TTC549 (cell line): ENCODE results near the gene POLR2C.
"Not testable (repeated sequence)": the region's sequence is repeated elsewhere in the genome, so short reads cannot be mapped to it uniquely, and the experiment has no call there.

Experiments used
- FAIRE-seq: peaks from 2 replicates; lab custom pipeline; 2012; peaks lifted over from hg19 to GRCh38; lab: Jason Lieb, UNC

Gene POLR2C

DNA sequence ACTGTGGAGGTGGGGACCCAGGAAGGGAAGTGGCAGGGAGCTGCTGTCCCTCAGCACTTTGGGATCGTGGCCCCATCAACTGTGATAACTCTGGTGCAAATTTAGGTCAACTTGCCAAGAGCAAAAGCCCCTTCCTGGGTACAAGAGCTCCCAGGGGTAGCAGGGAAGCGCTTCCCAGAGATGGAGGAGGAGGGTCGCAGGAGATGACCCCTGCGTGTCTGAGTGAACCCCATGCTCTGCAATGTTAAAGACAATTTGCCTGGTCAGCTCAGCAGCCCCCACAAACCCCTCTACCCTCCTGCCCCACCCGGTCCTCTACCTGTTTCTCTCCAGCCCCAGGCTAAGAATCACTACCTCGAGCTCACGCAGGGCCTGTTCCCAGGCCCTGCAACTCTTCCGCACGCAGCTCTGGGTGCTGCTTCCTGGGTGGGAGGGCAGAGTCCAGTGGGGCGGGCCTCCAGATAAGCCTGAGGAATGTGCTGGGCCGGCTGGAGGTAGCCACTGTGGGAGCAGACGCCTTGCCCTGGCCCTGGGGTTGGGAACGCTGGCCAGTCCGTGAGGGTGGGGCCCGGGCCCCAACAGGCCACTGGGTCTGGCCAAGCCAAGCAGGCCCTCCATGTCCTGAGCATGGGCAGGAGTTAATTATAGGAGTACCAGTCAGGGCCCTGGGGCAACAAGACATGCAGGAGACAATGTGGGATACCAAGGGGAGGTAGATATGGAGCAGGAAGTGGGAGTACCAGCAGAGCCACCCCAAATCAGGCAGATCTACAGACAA is 17.7 kb downstream of the POLR2C start:
- no peak for FAIRE-seq

DNA sequence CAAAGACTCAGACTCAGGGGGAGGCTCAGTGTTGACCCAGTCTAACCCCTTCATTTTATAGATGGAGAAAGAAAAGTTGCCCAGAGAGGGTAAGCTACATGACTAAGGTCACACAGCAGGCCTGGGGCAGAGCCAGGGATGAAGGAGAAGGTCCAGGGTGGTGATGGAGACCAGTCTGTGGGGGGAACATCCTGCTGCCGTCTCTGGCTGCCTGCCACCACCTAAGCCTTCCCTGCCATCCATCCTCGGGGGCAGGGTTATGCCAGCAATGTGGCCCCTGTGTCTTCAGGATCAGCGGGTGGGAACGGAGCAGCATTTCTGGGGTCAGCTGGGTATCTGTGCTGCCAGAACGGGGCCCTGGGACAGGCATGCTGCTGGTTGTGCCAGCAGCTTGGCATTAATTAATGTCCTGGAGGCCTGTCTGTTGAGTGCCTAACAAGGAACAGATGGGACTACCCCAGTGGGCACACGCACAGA is 18.3 kb downstream of the POLR2C start:
- no peak for FAIRE-seq

DNA sequence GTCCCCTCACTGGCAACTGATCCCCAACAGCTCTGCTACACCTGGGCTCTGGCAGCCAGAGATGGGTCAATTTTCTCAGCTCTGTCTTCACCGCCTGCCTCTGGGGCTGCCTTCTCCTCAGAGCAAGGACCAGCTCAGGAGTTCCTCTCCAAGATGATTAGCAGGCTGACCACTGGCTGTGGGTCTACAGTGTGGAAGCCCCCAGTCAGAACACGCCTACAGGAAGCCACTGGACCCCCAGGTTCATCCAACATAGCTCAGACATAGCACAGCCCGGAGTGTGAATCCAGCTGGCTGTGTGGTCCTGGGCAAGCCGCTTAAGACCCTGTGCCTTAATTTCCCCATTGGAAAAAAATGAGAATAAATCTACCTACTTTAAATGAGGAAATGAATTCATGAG is 18.9 kb downstream of the POLR2C start:
- no peak for FAIRE-seq

DNA sequence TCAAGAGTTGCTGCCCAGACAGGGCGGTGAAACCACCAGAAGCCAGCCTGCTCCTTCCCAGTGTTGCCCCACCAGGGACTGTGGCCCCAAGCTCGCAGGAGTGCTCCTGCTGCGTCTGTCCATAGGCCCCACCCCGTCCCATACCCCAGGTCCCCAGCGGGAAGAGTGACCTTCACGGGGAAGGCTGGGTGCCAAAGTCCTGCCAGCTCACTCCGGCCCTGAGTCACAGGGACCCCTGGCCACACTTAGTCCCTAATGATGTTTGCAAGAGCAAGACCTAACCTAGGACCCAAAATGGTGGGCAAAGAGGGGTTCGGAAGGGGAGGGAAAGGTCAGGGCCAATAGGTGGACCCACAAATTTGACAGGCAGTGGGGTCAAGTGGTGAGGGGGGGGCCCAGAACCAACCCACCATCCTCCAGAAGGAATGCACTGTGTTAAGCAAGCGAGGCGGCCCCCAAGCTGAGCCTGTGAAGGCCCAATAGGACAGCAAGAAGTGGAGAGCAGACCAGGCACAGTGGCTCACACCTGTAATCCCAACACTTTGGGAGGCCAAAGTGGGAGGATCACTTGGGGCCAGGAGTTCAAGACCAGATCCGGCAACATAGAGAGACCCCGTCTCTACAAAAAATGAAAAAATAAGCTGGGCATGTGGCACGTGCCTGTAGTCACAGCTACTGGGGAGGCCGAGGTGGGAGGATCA is 20.5 kb downstream of the POLR2C start:
- no peak for FAIRE-seq

DNA sequence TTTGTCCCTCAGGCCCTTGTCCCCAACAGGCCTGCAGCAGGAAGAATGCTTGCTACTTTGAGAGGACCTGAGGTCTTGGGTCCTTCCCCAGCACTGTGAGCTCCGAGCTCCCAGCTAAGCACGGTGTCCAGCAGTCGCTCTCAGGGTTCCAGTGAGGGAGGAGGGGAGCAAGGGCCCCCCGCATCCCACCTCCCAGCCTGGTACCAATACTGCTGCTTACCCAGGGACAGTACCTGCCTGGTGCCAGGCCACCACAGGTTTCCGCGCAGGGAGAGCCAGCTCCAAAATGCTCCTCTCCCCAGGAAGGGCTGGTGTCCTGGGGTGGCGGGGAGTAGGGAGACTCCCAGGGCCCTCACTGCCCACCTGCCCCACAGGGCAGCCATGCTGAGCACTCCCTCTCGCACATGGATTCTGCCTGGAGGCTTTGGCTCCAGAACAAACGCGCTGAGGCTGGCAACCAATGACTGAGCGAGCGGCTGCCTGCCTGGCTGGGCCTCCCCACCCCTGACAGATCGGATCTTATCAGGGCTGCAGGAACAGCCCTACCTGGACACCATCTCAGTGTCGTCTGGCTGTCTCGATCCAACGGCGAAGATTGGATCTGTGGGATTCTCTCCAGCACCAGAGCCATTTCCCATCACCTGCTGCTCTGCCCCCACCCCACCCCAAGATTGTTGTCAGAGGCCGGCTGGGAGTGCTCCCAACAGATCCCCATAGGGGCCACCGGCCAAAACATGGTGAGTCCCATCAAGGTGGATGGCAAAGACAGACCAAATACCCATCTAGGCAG is 21.4 kb downstream of the POLR2C start:
- no peak for FAIRE-seq

DNA sequence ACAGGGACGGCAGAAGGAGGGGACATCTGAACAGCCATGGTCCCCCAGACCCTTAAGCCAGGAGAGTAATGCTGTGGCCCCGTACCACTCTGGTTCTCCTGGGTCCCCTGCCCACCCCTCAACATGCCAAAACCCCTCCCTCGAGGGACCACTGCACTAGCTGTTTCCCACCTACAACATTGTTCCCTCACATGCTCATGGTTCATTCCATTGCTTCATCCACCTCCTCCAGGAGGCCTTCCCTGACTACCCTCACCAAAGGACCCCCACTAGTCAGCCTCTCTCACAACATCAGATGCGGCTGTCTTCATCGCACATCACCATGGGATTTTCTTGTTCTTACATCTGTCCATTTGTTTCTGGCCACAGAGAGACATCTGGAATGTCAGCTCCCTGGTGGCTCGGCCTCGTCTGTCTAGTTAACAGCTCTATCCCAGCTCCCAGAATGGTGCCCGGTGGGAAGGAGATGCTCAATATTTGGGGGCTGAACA is 22.1 kb downstream of the POLR2C start:
- no peak for FAIRE-seq

DNA sequence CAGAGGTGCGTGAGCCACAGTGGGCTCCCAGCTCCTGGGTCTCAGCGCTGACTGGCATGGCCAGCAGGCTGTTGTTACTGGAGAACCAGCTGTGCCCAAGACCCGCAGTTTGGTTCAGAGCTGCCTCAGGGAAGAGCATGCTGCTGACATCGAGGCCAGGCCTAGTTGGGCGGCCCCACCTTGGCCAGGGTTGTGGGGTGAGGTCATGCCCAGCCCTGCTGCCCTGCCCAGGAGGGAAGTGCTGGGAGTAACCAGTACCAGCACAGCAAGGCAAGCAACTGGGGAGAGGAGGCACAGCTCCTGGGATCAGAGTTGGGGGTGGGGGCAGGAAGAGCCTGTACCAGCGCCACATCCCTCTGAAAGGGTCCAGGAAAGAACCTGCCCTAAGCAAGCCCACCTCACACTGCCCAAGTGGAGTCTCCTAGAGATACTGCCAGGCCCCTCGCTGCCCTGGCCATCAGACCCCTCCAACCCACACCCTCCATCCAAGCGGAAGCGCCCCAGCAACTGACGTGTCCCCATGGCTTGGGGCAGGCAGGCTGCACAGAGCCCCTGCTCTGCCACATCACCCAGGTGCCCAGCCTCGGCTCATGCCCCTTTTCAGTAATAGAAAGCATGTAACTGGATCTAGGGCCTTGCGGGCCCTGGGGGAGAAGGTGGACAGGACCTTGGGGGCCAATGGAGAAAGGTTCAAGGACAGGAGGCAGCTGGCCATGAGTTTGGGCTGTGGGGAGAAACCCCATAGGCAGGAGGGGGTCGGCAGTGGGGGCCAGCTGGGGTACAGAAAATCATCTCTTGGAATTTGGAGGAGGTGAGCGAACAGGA is 22.8 kb downstream of the POLR2C start:
- FAIRE-seq = no peak

DNA sequence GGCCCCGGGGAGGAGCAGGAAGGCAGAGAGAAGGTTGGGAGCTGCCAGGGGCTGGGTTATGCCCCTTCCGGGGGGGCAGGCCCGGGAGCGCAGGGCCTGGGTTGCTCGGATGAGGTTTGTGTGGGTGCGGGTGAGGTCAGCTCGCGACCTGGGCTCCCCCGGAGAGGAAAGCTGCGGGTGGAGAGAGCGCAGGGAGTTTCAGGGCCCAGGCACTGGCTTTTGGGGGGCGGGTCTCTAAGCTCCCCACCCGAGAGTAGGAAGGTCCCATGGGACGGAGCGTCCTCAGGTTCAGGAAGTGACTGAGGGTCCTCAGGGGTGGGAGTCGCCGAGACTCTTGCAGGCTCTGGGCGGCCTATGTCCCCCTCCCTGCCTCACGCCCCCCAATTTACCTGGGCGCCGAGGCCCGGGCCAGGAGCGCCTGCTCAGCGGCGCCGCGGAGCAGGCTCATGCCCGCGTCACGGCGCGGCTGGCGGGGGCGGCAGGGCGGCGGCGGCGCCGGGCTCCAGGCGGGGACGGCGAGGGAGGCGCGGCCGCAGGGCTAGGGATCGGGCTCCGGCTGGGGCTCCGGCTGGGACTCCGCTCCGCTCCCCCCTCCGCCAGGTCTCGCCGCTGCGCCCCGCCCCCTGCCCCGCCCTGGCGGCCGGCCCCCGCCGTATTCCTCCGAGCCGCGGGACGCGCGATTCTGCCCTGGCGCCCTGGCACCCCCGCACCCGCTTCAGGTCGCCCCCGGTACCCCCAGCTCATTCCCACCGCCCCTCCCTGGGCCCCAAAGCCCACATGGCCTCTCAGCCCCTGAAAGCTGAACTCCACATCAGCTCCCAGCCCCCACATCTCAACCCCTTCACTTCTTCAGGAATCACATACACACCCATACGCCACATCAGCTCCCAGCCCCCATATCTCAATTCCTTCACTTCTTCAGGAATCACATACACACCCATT is 23.7 kb downstream of the POLR2C start, which contains the start of gene DOK4:
Gene DOK4, minus strand, starts transcription at position 578 of the 942 bp plus-strand sequence. CDS start 6,986 bp downstream, outside the sequence.
- FAIRE-seq = no peak

DNA sequence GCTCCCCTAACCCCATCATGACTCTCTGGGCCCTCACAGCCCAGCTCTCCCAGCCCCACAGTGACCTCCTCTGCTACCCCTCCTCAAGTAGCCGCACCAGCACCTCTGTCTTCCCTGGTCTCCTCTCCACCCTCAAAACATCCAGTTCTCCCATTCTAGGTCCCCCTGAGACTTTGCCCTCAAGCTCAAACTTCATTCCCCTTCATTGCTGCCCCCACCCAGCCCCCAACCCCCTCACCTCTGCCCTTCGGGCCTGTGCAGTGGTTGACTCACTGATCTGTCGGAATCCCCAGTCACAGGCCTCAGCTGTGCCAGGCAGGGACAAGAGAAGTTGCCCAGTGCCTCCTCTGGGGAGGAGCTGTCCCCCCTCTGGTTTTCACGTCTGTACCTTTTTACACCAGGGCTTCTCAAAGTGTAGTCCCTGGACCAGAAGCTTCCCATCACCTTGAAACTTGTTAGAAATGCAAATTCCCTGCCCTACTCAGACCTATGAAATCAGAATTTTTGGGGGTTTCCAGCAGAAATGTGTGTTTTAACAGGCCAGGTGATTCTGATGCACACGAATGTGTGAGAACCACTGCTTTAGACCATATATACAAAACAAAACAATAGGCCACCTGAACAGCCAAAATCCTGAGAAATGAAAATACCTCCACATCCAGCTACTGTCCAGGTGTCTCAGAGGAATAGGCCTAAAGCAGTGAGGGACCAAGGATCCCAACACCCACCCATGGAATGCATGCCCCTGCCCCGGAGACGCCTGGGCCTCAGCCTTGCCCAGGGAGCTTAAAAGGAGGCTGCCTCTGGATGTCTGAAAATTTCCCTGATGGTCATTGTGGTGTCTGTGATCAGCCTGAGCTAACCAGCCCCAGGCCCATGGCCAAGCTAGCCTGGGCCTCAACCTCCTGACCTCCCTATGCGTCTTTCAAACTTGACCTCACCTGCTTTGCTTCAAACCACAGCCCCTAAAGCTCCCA is 24.7 kb downstream of the POLR2C start:
- FAIRE-seq = no peak

DNA sequence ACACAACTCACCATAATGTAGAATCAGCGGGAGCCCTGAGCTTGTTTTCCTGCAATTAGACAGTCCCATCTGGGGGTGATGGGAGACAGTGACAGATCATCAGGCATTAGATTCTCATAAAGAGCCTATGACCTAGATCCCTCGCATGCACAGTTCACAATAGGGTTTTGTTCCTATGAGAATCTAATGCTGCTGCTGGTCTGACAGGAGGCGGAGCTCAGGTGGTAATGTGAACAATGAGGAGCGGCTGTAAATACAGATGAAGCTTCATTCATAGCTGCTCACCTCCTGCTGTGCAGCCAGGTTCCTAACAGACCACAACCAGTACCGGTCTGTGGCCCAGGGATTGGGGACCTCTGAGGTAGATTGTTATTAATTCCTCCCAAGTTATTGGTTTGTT is 26.8 kb downstream of the POLR2C start:
- FAIRE-seq = no peak

DNA sequence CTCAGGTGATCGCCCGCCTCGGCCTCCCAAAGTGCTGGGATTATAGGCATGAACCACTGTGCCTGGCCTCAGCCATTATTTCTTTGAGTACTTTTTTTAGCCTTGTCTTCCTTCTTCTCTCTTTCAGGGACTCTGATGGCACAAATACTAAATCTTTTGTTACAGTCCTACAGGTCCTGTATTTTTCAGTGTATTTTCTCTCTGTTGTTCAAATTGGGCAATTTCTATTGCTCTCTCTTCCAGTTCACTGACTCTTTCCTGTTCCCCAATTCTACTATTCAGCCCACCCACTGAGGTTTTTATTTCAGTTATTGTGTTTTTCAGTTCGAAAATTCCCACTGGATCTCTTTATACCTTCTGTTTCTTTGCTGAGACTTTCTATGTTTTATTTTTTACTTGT is 31.3 kb downstream of the POLR2C start:
- no peak for FAIRE-seq

DNA sequence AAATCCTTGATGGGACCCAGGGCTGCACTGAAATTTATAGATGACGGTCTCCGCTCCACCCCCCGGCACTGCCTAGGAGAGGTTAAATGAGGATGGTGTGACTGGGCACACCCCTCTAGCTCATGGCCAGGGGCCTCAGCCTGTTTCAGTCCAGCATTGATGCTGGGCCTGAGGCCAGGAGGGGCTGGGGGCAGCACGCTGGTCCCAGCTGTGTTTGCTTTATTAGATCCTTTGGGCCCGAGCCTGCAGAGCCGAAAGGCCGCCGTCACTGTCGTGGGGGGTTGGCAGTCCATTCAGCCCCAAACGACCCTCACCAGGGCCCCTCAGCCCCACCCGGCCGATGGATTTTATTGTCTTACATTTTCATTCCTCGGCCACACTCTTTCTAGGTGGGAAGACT is 34.6 kb downstream of the POLR2C start:
- no peak for FAIRE-seq

DNA sequence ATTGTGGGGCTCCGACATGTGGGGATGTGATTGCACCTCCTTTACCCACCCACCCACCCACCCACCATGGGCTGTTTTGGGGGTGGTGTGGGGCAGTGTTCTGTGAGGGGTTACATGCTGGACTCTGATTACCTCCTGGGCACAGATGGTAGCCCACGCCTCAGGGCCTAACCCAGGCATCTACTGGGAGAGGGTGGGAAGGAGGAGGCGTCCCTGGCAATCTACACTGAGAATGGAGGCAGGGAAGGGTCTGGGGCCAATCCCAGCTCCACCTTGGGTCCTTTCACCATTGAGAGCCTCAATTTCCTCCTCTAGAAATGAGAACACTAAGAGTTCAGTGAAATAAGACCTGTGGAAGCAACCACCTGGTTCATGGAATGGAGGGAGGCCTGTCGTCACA is 35.6 kb downstream of the POLR2C start:
- FAIRE-seq = no peak

DNA sequence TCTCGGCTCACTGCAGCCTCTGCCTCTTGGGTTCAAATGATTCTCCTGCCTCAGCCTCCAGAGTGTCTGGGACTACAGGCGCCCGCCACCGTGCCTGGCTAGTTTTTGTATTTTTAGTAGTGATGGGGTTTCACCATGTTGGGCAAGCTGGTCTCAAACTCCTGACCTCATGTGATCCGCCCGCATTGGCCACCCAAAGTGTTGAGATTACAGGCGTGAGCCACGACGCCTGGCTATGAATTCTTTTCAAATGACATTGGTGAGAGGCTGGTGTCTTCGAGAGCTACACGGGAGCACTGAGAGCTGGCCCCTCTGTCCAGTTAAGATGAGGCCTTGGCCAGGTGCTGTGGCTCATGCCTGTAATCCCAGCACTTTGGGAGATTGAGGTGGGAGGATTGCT is 37.5 kb downstream of the POLR2C start:
- FAIRE-seq = not testable (repeated sequence)

DNA sequence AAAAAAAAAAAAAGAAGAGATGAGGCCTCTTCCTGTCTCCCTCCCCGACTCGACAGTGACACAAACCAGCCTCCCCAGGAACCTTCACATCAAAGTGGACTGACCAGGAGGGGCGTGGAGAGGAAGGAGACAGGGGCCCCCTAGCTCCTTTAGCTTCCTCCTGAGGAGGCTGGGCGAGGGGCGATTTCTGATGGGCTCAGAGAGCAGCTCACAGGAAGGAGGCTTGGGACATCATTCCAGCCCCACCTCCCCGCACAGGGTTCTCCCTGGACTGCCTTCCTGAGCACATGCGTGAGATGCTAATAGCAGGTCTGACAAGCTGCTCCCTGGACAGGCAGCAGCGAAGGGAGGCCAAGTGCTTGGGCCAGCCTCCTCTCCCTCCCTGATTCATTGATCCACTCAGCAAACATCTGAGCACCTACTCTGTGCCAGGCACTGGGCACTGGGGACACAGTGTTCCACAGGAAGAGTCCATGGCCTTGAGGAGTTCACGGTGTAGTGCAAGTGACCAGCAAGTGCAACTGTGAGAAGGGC is 38.2 kb downstream of the POLR2C start:
- FAIRE-seq = no peak

DNA sequence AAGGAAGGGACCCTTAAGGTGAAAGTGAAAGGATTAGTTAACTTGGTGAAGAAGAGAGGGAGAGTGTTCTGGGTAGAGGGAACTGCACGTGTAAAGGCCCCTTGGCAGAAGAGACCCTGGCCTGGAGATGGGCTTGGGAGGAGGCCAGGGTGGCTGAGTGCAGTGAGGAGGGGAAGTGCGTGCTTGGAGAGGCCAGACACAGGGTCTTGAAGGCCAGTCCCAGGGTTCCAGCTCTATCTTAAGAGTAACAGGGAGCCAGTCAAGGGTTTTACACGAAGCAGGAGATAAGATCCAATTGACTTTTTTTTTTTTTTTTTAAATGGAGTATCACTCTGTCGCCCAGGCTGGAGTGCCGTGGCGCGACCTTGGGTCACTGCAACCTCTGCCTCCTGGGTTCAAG is 39.0 kb downstream of the POLR2C start:
- no peak for FAIRE-seq

DNA sequence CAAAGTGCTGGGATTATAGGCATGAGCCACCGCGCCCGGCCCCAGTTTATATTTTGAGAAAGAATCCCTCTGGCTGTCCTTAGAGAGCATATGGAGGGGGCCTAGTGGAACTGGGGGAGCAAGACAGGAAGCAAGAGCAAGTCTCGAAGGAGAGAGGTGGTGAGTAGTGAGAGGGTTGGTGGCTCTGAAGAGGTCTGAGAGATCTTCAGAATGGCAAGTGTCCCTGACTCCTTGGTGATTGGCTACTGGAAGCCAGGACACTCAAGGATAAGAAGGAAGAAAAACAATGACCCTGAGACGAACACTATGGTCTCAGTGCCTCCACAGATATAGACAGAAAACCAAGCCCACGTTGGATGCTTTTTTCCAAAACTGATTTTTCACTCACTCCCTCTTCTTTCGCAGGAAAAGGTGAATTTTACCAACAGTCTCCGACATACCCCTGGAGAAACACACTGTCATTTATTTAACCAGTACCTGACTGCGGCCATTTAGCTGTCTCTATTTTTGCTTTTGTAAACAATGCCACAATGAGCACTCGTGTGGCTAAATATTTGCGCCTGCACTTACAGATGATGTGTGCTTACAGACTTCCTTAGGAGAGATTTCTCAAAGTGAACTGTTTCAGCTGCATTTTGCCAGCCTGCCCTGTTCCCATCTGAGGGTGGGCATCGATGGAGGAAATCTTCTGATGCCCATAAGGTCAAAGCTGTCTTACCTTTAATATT is 39.7 kb downstream of the POLR2C start:
- no peak for FAIRE-seq

DNA sequence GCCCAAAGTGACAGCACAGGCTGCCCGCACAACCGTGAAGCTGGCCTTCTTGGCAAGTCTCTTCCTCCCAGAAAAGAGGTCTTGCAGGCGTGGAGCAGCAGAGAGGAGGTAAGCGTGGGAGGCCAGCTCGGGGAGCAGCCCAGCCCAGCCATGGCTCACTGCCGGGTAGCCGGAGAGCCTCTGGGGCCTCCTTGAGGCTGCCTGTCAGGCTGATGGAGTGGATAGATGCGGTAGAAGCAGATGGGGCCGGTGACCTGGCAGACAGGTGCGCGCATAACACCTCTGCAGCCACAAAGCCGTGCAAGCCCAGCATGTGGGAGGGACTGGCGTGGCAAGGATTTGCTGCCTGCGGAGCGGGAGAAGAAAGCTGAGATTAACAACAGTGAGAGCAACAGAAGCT is 40.9 kb downstream of the POLR2C start:
- no peak for FAIRE-seq
